Caco-2 (cell line): ENCODE measurements around the gene KIAA2012. TPM values are rescaled to one million over a fixed set of nuclear protein-coding genes. Genes with fewer than 3 reads are reported as not detected.

Experiments
- BruUV-seq: library from RNA; stranded (reverse); fragments of 400-500 nt; replicated peaks from 2 replicates; lab custom pipeline; 2021; lab: Mats Ljungman, UMichigan
- CTCF ChIA-PET: fragments of 300-600 bp; sonication (Branson Sonifier 250); formaldehyde crosslinking; loops from one replicate; lab custom pipeline; 2022; ENCODE audit warnings: antibody characterized with exemption; lab: Charles Lee
- POLR2A ChIA-PET: fragments of 300-600 bp; sonication (Branson Sonifier 250); formaldehyde crosslinking; loops from one replicate; lab custom pipeline; 2022; ENCODE audit warnings: antibody characterized with exemption; lab: Charles Lee
- DNase-seq, 2 experiments: peaks; one replicate each; pipeline versions ENCODE4 v3.0.0 to v3.0.0-alpha.2; 2020 to 2022
- H3K27me3 ChIP-seq: replicated peaks from 2 replicates; pipeline ENCODE4 v1.6.0; 2011; ENCODE audit warnings: low read length; ENCODE audit not compliant: control insufficient read depth, insufficient read depth
- H3K36me3 ChIP-seq: 2 replicates; pipeline ENCODE4 v1.5.1; 2011; ENCODE audit warnings: low read length; ENCODE audit not compliant: control insufficient read depth, insufficient read depth
- H3K4me1 ChIP-seq: fragments of 250-450 bp; sonication (Bioruptor Pico); 2 replicates; pipeline ENCODE4 v1.5.1; 2020; ENCODE audit warnings: mild to moderate bottlenecking
- H3K4me3 ChIP-seq: 2 replicates; pipeline ENCODE4 v1.5.1; 2011; ENCODE audit warnings: low read depth, mild to moderate bottlenecking, control low read depth, low read length
- H3K9me3 ChIP-seq: fragments of 250-450 bp; sonication (Bioruptor Pico); 2 replicates; pipeline ENCODE4 v1.5.1; 2020; ENCODE audit warnings: mild to moderate bottlenecking, moderate library complexity
- H3K27ac Mint-ChIP-seq: one replicate; pipeline ENCODE4 v1.8.0; 2022; ENCODE audit warnings: mixed read lengths; ENCODE audit not compliant: unreplicated experiment
- H3K27me3 Mint-ChIP-seq: one replicate; pipeline ENCODE4 v1.8.0; 2022; ENCODE audit warnings: mixed read lengths; ENCODE audit not compliant: insufficient read depth, unreplicated experiment
- H3K36me3 Mint-ChIP-seq: one replicate; pipeline ENCODE4 v1.8.0; 2022; ENCODE audit warnings: mild to moderate bottlenecking, mixed read lengths; ENCODE audit not compliant: insufficient read depth, unreplicated experiment
- H3K4me1 Mint-ChIP-seq: one replicate; pipeline ENCODE4 v1.8.0; 2022; ENCODE audit warnings: low read depth, mixed read lengths; ENCODE audit not compliant: unreplicated experiment
- H3K4me3 Mint-ChIP-seq: one replicate; pipeline ENCODE4 v1.8.0; 2022; ENCODE audit warnings: mild to moderate bottlenecking, moderate library complexity, mixed read lengths; ENCODE audit not compliant: unreplicated experiment
- H3K9me3 Mint-ChIP-seq: one replicate; pipeline ENCODE4 v1.8.0; 2022; ENCODE audit warnings: mixed read lengths; ENCODE audit not compliant: unreplicated experiment
- CTCF ChIP-seq, 2 experiments: fragments of 200-600 bp in 1 of 2; IDR thresholded peaks; 1 replicate in 1 of 2; 2 replicates in 1 of 2; pipeline versions ENCODE4 v1.5.1 to v1.8.0; 2011 to 2022; ENCODE audit warnings: antibody characterized with exemption in 1 of 2, control low read depth in 1 of 2, inconsistent platforms in 1 of 2, low read depth in 1 of 2, low read length in 1 of 2, mild to moderate bottlenecking in 1 of 2, moderate library complexity in 1 of 2; ENCODE audit not compliant: insufficient read depth in 1 of 2, severe bottlenecking in 1 of 2, unreplicated experiment in 1 of 2
- intact Hi-C: fragments of 100-400 bp; cut with micrococcal nuclease; formaldehyde crosslinking; loops from one replicate; pipeline ENCODE4 v1.10.0; 2022; ENCODE audit not compliant: unreplicated experiment
- total RNA-seq: library from RNA; stranded (reverse); gene quantifications from 2 replicates; pipeline ENCODE4 v1.2.3, GENCODE V29; 2022

Gene KIAA2012
- total RNA-seq, 1 experiment from 2014 or later = 0.27 TPM

DNA sequence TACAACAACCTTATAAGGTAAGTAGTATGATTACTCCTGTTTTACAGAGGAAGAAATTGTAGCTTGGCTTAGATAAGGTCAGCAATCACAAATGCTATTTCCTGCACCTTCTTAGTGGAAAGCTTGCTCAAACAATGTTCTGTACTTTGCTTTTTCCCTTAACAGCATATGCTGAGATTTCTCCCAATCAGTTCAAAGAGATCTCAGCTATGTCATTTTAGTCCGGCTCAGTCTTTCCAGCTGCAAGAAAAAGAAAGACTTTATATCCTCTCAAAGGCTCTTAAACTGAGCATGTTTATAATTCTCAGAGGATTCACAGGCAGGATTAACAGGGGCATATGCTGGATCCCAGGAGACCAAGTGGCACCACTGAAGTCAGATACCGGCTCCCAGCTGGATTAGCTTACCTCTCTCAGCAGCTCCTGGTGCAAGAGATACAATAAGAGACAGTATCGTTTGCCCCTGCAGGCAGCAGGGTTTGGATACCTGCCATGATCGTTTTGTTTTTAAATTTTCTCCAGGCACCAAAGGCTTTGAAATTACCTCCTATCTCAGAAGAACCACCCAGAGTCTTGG, 29.5 kb downstream of the KIAA2012 start:
- Mint-ChIP-seq H3K9me3 (no peaks in the 10 kb centered on the region), H3K27ac (no peak overlapping the region)
- POLR2A ChIA-PET = no interaction called here

DNA sequence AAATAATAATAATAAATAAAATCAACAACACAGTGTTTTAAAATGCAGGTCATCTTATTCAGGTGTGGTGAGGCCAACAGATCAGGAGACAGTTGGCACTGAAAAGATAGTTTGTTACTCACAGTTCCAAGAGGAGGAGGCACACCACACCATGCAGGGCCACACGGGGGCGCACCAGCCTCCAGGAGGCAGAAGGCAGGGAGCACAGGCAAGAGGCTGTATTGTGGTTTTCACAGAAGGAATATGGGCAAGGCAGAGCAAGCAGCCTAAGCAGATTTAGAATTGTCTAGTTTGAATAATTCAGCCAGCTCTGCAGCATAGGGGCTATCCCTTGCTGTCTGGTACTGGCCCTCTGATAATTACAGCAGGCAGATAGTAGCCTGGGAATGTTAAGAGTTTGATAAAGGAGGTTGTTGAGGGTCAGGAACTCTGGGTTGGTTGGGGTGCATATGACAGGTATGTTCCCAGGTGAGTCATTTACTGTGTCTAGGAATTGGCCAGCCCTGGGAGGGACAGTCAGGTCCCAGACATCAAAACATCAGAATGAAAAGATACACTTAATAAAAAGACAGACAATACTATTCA, 31.3 kb downstream of the KIAA2012 start:
- Histone ChIP-seq H3K36me3 (no peaks in the 10 kb centered on the region), H3K4me1 (no peaks in the 10 kb centered on the region), H3K27me3 (no peaks in the 10 kb centered on the region), H3K4me3 (no peak overlapping the region), H3K9me3 (no peaks in the 10 kb centered on the region)
- ChIA-PET POLR2A (interaction anchor here (0.8 kb wide), 1 partner anchor 456 kb away, joined by 15 read pairs; no protein-coding TSS in a partner anchor), CTCF (no interaction called here)
- no peaks in the 10 kb centered on the region for H3K9me3 Mint-ChIP-seq
- peak; percentile 77 to 81 for TF ChIP-seq CTCF (IDR thresholded peaks at IDR 0.05; ENCODE audit: insufficient read depth in 1 of 2, low read depth in 1 of 2, low read length in 1 of 2, severe bottlenecking in 1 of 2, unreplicated experiment in 1 of 2)
- H3K27ac Mint-ChIP-seq = peak overlapping the region; percentile 27
- intact Hi-C loops = loop anchor here (1.0 to 2.0 kb wide), 4 partner anchors 31 to 244 kb away; no protein-coding TSS in a partner anchor
- DNase-seq = peak; percentile 78 to 85
- no peak overlapping the region for H3K4me3 Mint-ChIP-seq
- no peaks in the 10 kb centered on the region for H3K4me1 Mint-ChIP-seq
- no peaks in the 10 kb centered on the region for H3K36me3 Mint-ChIP-seq
- H3K27me3 Mint-ChIP-seq = no peaks in the 10 kb centered on the region
- BruUV-seq = no TSS peak

More for the DNA sequence above, 29.5 kb downstream of the KIAA2012 start:
- no TSS peak for BruUV-seq
- intact Hi-C loops = no loop called here
- Histone ChIP-seq H3K27me3 (no peaks in the 10 kb centered on the region), H3K9me3 (no peaks in the 10 kb centered on the region), H3K36me3 (no peaks in the 10 kb centered on the region), H3K4me1 (no peaks in the 10 kb centered on the region), H3K4me3 (no peak overlapping the region)
- DNase-seq = no peak
- Mint-ChIP-seq H3K4me3 (no peak overlapping the region), H3K4me1 (no peaks in the 10 kb centered on the region), H3K36me3 (no peaks in the 10 kb centered on the region), H3K27me3 (no peaks in the 10 kb centered on the region)
- CTCF ChIA-PET = interaction anchor here (0.8 to 1.4 kb wide), 2 partner anchors 56 to 242 kb away, joined by 3 to 7 read pairs; no protein-coding TSS in a partner anchor
- no peak for TF ChIP-seq CTCF (IDR thresholded peaks at IDR 0.05; ENCODE audit: insufficient read depth in 1 of 2, low read depth in 1 of 2, low read length in 1 of 2, severe bottlenecking in 1 of 2, unreplicated experiment in 1 of 2)

GRCh38 chr2:202105025-202105424, 32.0 kb downstream of the KIAA2012 start:
- H3K36me3 ChIP-seq = no peaks in the 10 kb centered on the region

More at GRCh38 chr2:202105025-202105424, 32.0 kb downstream of the KIAA2012 start:
- POLR2A ChIA-PET = interaction anchor here (0.8 kb wide), 1 partner anchor 455 kb away, joined by 15 read pairs; no protein-coding TSS in a partner anchor
- H3K27me3 Mint-ChIP-seq = no peaks in the 10 kb centered on the region
- H3K4me1 Mint-ChIP-seq = no peaks in the 10 kb centered on the region
- BruUV-seq = no TSS peak
- no peak overlapping the region for H3K4me3 Mint-ChIP-seq
- no peak for TF ChIP-seq CTCF (IDR thresholded peaks at IDR 0.05; ENCODE audit: insufficient read depth in 1 of 2, low read depth in 1 of 2, low read length in 1 of 2, severe bottlenecking in 1 of 2, unreplicated experiment in 1 of 2)
- Histone ChIP-seq H3K4me3 (no peak overlapping the region), H3K9me3 (no peaks in the 10 kb centered on the region), H3K27me3 (no peaks in the 10 kb centered on the region), H3K4me1 (no peaks in the 10 kb centered on the region)
- no peak overlapping the region for H3K27ac Mint-ChIP-seq
- intact Hi-C loops = loop anchor here (2.0 kb wide), 1 partner anchor 244 kb away; no protein-coding TSS in a partner anchor
- no peak for DNase-seq
- H3K36me3 Mint-ChIP-seq = no peaks in the 10 kb centered on the region
- CTCF ChIA-PET = no interaction called here
- H3K9me3 Mint-ChIP-seq = no peaks in the 10 kb centered on the region
